ENCODE results near the gene ERICH2.

ERICH2 gene

GRCh38 chr2:170770008-170770605 lies at the start of gene ERICH2:
Gene ERICH2 (plus strand): TSS chr2:170770378. CDS start chr2:170770682, 304 bp downstream.
- H3K27ac ChIP-seq (ENCODE audit: extremely low read depth, low read depth, low read length), result peak within 1 kb of the TSS; percentile 74; the same call in 1 of the 2 replicates
- H3K36me3 ChIP-seq (ENCODE audit: control insufficient read depth in 2 of 2, insufficient read depth in 1 of 2, low read length in 2 of 2), result no peaks in the 10 kb centered on the region

More at GRCh38 chr2:170770008-170770605, at the start of gene ERICH2:
- H3K4me1 ChIP-seq (ENCODE audit: control insufficient read depth, insufficient read depth, low read length), result peaks cover 4% of the 10 kb centered on the region; the same call in 1 of the 2 replicates
- TF ChIP-seq ZNF600 (tag by site-specific recombination; IDR thresholded peaks at IDR 0.05), result peak; percentile 42; the same call in 1 of the 2 replicates
- TF ChIP-seq, protein P1, sequence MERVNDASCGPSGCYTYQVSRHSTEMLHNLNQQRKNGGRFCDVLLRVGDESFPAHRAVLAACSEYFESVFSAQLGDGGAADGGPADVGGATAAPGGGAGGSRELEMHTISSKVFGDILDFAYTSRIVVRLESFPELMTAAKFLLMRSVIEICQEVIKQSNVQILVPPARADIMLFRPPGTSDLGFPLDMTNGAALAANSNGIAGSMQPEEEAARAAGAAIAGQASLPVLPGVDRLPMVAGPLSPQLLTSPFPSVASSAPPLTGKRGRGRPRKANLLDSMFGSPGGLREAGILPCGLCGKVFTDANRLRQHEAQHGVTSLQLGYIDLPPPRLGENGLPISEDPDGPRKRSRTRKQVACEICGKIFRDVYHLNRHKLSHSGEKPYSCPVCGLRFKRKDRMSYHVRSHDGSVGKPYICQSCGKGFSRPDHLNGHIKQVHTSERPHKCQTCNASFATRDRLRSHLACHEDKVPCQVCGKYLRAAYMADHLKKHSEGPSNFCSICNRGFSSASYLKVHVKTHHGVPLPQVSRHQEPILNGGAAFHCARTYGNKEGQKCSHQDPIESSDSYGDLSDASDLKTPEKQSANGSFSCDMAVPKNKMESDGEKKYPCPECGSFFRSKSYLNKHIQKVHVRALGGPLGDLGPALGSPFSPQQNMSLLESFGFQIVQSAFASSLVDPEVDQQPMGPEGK (tag by site-specific recombination; IDR thresholded peaks at IDR 0.05), result peak; percentile 42
- TF ChIP-seq ZNF335 (tag by site-specific recombination; conservative IDR thresholded peaks at IDR 0.05), result peak; percentile 31
- 0 out of 2 replicates have a peak, but pooled peaks have one; percentile 12 for TF ChIP-seq ZNF558 (tag by site-specific recombination; IDR thresholded peaks at IDR 0.05)
- 0 out of 2 replicates have a peak, but pooled peaks have one; percentile 42 for TF ChIP-seq ZNF366 (tag by site-specific recombination; conservative IDR thresholded peaks at IDR 0.05)
- peak; percentile 22; the same call in 1 of the 2 replicates for TF ChIP-seq ZBTB48 (tag by site-specific recombination; IDR thresholded peaks at IDR 0.05)
- TF ChIP-seq, protein P2, sequence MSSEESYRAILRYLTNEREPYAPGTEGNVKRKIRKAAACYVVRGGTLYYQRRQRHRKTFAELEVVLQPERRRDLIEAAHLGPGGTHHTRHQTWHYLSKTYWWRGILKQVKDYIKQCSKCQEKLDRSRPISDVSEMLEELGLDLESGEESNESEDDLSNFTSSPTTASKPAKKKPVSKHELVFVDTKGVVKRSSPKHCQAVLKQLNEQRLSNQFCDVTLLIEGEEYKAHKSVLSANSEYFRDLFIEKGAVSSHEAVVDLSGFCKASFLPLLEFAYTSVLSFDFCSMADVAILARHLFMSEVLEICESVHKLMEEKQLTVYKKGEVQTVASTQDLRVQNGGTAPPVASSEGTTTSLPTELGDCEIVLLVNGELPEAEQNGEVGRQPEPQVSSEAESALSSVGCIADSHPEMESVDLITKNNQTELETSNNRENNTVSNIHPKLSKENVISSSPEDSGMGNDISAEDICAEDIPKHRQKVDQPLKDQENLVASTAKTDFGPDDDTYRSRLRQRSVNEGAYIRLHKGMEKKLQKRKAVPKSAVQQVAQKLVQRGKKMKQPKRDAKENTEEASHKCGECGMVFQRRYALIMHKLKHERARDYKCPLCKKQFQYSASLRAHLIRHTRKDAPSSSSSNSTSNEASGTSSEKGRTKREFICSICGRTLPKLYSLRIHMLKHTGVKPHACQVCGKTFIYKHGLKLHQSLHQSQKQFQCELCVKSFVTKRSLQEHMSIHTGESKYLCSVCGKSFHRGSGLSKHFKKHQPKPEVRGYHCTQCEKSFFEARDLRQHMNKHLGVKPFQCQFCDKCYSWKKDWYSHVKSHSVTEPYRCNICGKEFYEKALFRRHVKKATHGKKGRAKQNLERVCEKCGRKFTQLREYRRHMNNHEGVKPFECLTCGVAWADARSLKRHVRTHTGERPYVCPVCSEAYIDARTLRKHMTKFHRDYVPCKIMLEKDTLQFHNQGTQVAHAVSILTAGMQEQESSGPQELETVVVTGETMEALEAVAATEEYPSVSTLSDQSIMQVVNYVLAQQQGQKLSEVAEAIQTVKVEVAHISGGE (tag by site-specific recombination; conservative IDR thresholded peaks at IDR 0.05; ENCODE audit: low read depth), result 0 out of 2 replicates have a peak, but pooled peaks have one; percentile 30
- peak; percentile 45 for TF ChIP-seq PRDM10 (tag by site-specific recombination; IDR thresholded peaks at IDR 0.05)
- no peak for TF ChIP-seq ZNF548 (tag by site-specific recombination; IDR thresholded peaks at IDR 0.05)
- TF ChIP-seq GLI2 (tag by site-specific recombination; IDR thresholded peaks at IDR 0.05; ENCODE audit: borderline replicate concordance, low read depth), result no peak
- TF ChIP-seq, protein P3, sequence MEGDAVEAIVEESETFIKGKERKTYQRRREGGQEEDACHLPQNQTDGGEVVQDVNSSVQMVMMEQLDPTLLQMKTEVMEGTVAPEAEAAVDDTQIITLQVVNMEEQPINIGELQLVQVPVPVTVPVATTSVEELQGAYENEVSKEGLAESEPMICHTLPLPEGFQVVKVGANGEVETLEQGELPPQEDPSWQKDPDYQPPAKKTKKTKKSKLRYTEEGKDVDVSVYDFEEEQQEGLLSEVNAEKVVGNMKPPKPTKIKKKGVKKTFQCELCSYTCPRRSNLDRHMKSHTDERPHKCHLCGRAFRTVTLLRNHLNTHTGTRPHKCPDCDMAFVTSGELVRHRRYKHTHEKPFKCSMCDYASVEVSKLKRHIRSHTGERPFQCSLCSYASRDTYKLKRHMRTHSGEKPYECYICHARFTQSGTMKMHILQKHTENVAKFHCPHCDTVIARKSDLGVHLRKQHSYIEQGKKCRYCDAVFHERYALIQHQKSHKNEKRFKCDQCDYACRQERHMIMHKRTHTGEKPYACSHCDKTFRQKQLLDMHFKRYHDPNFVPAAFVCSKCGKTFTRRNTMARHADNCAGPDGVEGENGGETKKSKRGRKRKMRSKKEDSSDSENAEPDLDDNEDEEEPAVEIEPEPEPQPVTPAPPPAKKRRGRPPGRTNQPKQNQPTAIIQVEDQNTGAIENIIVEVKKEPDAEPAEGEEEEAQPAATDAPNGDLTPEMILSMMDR (tag by site-specific recombination; IDR thresholded peaks at IDR 0.05), result 0 out of 2 replicates have a peak, but pooled peaks have one; percentile 19
- peak; percentile 56; the same call in 1 of the 2 replicates for TF ChIP-seq ZNF561 (tag by site-specific recombination; IDR thresholded peaks at IDR 0.05; ENCODE audit: borderline replicate concordance)
- TF ChIP-seq HOXD13 (CRISPR knock-in tag; IDR thresholded peaks at IDR 0.05; ENCODE audit: borderline replicate concordance), result no peak
- H3K4me3 ChIP-seq (ENCODE audit: low read depth, low read length), result peak within 1 kb of the TSS; percentile 83
- ChIA-PET POLR2A (interaction anchor here (1.2 to 1.4 kb wide), 2 partner anchors 46 to 58 kb away, joined by 3 to 4 read pairs; partner anchors contain the start of gene GAD1), CTCF (interaction anchor here (0.7 to 0.9 kb wide), 5 partner anchors 11 to 1603 kb away, joined by 3 to 5 read pairs (median 4); partner anchors contain the start of gene GAD1)
- no peaks in the 10 kb centered on the region for H3K9me3 ChIP-seq (ENCODE audit: control insufficient read depth, insufficient read depth, low read depth, low read length)

Measured in HEK293 (cell line).